Measurements from ENCODE around the gene G6PD.

Gene G6PD

DNA sequence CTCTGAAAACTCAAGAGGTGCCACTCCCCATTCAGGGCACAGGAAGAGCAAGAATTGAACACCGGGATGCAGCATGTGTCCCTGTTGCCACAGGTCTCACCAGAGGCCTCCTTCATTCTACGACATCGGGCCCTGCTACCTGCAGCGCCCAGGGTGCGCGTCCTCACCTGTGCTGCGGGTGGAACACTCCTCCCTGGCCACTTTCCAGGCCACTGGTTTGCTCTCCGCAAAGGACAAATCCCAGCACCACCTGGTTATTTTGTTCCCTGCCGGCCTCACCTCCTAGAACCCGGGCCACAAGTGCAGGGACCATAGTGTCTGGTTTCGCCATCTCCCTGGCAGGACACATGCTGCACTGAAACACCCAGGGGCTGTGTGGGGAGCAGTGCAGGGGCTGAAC lies 16.4 kb downstream of the G6PD start:
- Histone ChIP-seq H3K27me3 (ENCODE audit: control insufficient read depth, insufficient read depth, low read length) (no peaks in the 10 kb centered on the region), H3K27ac (ENCODE audit: low read length) (no peak overlapping the region), H3K9me3 (ENCODE audit: control insufficient read depth, insufficient read depth, low read length) (no peaks in the 10 kb centered on the region), H3K4me3 (ENCODE audit: low read length) (no peak overlapping the region), H3K36me3 (ENCODE audit: control insufficient read depth, insufficient read depth, low read length) (peaks cover 15% of the 10 kb centered on the region), H3K4me1 (ENCODE audit: control insufficient read depth, insufficient read depth, low read length) (no peaks in the 10 kb centered on the region; the same call in 1 of the 2 replicates)
- no peak for DNase-seq (ENCODE audit: low read depth, low spot score)
- WGBS (ENCODE audit: insufficient coverage, insufficient read length), result no CpG with 5 or more reads among the region's 11 CpGs

DNA sequence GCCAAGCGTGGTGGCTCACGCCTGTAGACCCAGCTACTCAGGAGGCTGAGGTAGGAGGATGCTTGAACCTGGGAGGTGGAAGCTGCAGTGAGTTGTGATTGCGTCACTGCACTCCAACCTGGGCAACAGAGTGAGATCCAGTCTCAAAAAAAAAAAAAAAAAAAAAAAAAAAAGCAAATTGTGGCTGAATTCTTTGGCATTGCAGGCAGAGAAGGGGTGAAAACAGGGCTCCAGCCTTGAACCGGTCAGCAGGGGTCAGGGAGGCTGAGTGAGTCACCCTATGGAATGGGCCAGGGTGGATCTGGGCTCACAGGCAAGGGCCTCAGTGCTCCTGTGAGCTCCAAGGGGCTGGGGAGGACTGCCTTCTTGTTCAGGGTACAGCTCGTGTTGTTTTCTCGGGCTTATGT lies 17.4 kb downstream of the G6PD start:
- H3K4me3 ChIP-seq (ENCODE audit: low read length), result no peak overlapping the region
- no CpG with 5 or more reads among the region's 6 CpGs for WGBS (ENCODE audit: insufficient coverage, insufficient read length)
- no peaks in the 10 kb centered on the region for H3K27me3 ChIP-seq (ENCODE audit: control insufficient read depth, insufficient read depth, low read length)
- H3K9me3 ChIP-seq (ENCODE audit: control insufficient read depth, insufficient read depth, low read length), result no peaks in the 10 kb centered on the region
- no peak overlapping the region for H3K27ac ChIP-seq (ENCODE audit: low read length)
- peaks cover 11% of the 10 kb centered on the region for H3K36me3 ChIP-seq (ENCODE audit: control insufficient read depth, insufficient read depth, low read length)
- no peak for DNase-seq (ENCODE audit: low read depth, low spot score)
- no peaks in the 10 kb centered on the region; the same call in 1 of the 2 replicates for H3K4me1 ChIP-seq (ENCODE audit: control insufficient read depth, insufficient read depth, low read length)

DNA sequence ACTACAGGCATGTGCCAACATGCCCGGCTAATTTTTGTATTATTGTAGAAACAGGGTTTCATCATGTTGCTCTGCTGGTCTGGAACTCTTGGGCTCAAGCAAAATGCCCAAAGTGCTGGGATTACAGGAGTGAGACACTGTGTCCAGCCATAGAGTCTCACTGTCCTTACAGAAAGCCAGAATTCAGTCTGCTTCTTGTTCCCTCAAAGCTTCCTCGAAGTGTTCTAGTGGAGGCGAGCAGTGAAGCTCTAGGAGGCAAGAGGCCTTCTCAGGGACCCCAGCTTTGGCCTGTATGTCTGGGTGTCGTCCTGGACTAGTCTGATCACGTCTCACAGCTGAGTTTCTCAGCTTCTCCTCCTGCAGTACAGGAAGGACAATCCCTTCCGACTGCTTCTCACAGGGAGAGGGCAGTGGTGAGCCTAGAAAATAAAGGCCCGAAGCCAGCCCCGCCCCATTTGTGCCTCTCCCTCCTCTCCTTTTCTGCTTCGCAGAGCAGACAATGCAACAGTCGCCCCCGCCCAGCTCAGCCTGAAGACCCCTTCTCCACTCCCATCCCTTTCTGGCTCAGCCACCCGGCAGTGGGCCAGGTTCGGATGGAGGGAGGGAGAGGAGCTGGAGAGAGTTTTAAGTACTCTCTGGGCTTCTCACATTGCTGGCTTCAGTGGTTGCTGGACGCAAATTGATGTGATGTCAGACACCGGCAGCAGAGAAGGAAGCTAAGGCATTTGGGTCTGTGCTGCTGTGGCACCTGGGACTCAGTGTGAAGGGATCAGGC lies 19.6 kb downstream of the G6PD start:
- no peaks in the 10 kb centered on the region for H3K36me3 ChIP-seq (ENCODE audit: control insufficient read depth, insufficient read depth, low read length)
- H3K27me3 ChIP-seq (ENCODE audit: control insufficient read depth, insufficient read depth, low read length), result no peaks in the 10 kb centered on the region
- no peaks in the 10 kb centered on the region for H3K9me3 ChIP-seq (ENCODE audit: control insufficient read depth, insufficient read depth, low read length)
- H3K4me3 ChIP-seq (ENCODE audit: low read length), result peak overlapping the region; percentile 17; the same call in 1 of the 2 replicates
- no peak for DNase-seq (ENCODE audit: low read depth, low spot score)
- no peak overlapping the region for H3K27ac ChIP-seq (ENCODE audit: low read length)
- no peaks in the 10 kb centered on the region; the same call in 1 of the 2 replicates for H3K4me1 ChIP-seq (ENCODE audit: control insufficient read depth, insufficient read depth, low read length)
- no CpG with 5 or more reads among the region's 15 CpGs for WGBS (ENCODE audit: insufficient coverage, insufficient read length)

DNA sequence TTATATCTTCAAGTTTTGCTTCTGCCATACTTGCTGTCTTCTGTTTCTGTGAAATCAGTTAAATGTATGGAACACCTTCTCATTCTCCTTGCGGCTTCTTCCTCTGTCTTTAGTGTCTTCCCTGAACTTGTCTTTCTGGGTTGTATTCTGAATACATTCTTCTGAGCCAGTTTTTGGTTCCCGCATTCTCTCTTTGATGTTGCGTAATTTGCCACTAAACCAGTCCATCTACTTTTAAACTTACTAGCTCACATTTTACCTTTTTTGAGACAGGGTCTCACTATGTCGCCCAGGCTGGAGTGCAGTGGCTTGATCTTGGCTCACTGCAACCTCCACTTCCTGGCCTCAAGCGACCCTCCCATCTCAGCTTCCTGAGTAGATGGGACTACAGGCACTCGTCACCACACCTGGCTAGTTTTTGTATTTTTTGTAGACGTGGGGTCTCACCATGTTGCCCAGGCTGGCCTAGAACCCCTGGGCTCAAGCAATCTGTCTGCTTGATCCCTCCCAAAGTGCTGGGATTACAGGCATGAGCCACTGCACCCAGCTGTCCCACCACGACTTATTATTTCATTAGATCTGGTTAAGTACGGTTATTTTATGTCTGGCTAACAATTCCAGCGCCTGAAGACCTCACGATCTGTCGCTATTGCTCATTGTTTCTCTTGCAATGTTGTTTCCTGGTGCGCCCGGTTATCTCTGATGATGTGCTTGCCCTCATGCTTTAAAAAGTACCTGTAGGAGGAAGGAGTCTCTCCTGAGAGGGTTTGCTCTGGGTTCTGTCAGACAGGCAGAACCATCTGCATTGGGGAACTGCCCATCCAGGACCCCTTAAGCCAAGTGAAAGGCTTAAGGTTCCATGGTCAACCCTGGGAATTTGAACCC lies 20.8 kb downstream of the G6PD start:
- Histone ChIP-seq H3K27me3 (ENCODE audit: control insufficient read depth, insufficient read depth, low read length) (no peaks in the 10 kb centered on the region), H3K9me3 (ENCODE audit: control insufficient read depth, insufficient read depth, low read length) (no peaks in the 10 kb centered on the region), H3K27ac (ENCODE audit: low read length) (no peak overlapping the region), H3K36me3 (ENCODE audit: control insufficient read depth, insufficient read depth, low read length) (no peaks in the 10 kb centered on the region), H3K4me3 (ENCODE audit: low read length) (no peak overlapping the region), H3K4me1 (ENCODE audit: control insufficient read depth, insufficient read depth, low read length) (no peaks in the 10 kb centered on the region; the same call in 1 of the 2 replicates)
- WGBS (ENCODE audit: insufficient coverage, insufficient read length), result no CpG with 5 or more reads among the region's 14 CpGs
- DNase-seq (ENCODE audit: low read depth, low spot score), result no peak

DNA sequence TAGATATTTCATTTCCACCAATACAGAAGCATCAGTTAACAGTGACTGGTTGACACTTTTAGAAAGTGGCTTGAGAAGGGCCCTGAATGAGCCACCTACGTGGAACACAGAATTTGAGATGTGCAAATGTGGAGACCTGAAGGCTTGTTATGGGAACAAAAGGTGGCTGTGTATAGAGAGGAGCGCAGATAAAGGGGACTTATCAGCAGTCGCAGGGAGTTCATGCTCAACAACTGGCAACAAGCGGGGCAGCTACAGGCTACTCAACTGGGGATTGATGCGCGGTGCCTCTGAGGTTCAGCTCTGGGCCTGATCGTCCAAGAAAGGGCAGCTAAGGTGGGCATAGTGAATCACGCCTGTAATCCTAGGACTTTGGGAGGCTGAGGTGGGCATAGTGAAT lies 27.3 kb downstream of the G6PD start:
- no CpG with 5 or more reads among the region's 8 CpGs for WGBS (ENCODE audit: insufficient coverage, insufficient read length)

DNA sequence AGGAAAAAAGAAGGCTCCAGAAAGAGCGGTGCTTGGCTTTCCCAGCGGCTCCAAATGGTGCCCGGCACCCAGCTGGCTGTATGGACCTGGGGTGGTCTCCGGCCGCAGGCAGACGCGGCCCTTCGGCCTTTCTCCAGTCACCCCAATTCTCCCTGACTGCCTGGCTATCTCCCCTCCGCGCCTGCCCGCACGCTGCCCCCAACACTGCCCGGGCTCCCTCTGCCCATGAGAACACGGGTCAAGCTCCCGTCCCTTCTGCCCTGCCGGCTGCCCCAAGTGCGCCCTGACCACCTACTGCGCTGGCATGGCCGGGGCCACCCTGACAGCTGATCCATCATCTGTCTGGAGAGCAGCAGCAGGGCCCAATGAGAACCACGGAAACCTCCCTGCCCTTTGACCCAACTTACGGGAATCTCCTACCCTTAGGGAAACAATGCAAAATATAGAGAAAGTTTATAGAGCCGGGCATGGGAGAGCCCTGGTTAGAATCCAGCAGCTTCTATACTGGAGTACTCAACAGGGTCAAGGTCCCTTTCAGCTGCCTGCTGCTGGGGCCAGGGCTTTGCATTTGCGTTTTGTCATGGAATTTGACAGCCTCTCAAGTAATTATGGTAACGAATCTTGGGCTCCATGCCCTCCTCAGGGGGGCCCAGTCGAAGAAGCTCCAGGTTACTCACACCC lies 29.4 kb downstream of the G6PD start:
- no peaks in the 10 kb centered on the region for H3K27me3 ChIP-seq (ENCODE audit: control insufficient read depth, insufficient read depth, low read length)
- peaks cover 4% of the 10 kb centered on the region; the same call in 1 of the 2 replicates for H3K4me1 ChIP-seq (ENCODE audit: control insufficient read depth, insufficient read depth, low read length)
- no CpG with 5 or more reads among the region's 25 CpGs for WGBS (ENCODE audit: insufficient coverage, insufficient read length)
- no peak overlapping the region for H3K27ac ChIP-seq (ENCODE audit: low read length)
- no peaks in the 10 kb centered on the region for H3K9me3 ChIP-seq (ENCODE audit: control insufficient read depth, insufficient read depth, low read length)
- no peak overlapping the region for H3K4me3 ChIP-seq (ENCODE audit: low read length)
- no peaks in the 10 kb centered on the region for H3K36me3 ChIP-seq (ENCODE audit: control insufficient read depth, insufficient read depth, low read length)
- no peak for DNase-seq (ENCODE audit: low read depth, low spot score)

More for the DNA sequence above, 27.3 kb downstream of the G6PD start:
- DNase-seq (ENCODE audit: low read depth, low spot score), result no peak
- Histone ChIP-seq H3K36me3 (ENCODE audit: control insufficient read depth, insufficient read depth, low read length) (no peaks in the 10 kb centered on the region), H3K27me3 (ENCODE audit: control insufficient read depth, insufficient read depth, low read length) (no peaks in the 10 kb centered on the region), H3K27ac (ENCODE audit: low read length) (no peak overlapping the region), H3K9me3 (ENCODE audit: control insufficient read depth, insufficient read depth, low read length) (no peaks in the 10 kb centered on the region), H3K4me3 (ENCODE audit: low read length) (no peak overlapping the region), H3K4me1 (ENCODE audit: control insufficient read depth, insufficient read depth, low read length) (peaks cover 4% of the 10 kb centered on the region; the same call in 1 of the 2 replicates)

DNA sequence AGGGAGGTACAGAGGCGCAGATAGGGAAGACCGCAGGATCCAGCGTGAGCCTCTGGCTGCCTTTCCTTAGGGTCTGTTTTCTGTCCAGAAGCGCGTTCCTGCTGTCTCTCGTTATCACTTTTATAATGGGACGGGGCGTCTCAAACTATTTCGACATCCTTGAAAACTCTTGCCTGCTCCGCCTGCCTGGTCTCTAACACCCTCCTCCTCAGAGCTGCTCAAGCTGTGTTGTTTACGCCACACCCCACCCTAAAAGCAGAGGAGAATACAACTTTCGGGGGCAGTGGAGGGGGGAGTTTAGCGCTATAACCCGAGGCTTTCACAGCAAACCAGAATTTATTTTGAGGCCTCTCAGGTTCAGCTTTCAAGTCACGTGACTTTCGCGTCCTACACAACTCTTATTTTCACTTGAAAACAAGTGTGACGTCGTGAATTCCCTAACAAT lies 30.0 kb downstream of the G6PD start:
- Histone ChIP-seq H3K4me1 (ENCODE audit: control insufficient read depth, insufficient read depth, low read length) (peaks cover 4% of the 10 kb centered on the region; the same call in 1 of the 2 replicates), H3K36me3 (ENCODE audit: control insufficient read depth, insufficient read depth, low read length) (no peaks in the 10 kb centered on the region), H3K9me3 (ENCODE audit: control insufficient read depth, insufficient read depth, low read length) (no peaks in the 10 kb centered on the region), H3K4me3 (ENCODE audit: low read length) (peak overlapping the region; percentile 32; the same call in 1 of the 2 replicates), H3K27ac (ENCODE audit: low read length) (no peak overlapping the region), H3K27me3 (ENCODE audit: control insufficient read depth, insufficient read depth, low read length) (no peaks in the 10 kb centered on the region)
- DNase-seq (ENCODE audit: low read depth, low spot score), result no peak
- WGBS (ENCODE audit: insufficient coverage, insufficient read length), result no CpG with 5 or more reads among the region's 19 CpGs

DNA sequence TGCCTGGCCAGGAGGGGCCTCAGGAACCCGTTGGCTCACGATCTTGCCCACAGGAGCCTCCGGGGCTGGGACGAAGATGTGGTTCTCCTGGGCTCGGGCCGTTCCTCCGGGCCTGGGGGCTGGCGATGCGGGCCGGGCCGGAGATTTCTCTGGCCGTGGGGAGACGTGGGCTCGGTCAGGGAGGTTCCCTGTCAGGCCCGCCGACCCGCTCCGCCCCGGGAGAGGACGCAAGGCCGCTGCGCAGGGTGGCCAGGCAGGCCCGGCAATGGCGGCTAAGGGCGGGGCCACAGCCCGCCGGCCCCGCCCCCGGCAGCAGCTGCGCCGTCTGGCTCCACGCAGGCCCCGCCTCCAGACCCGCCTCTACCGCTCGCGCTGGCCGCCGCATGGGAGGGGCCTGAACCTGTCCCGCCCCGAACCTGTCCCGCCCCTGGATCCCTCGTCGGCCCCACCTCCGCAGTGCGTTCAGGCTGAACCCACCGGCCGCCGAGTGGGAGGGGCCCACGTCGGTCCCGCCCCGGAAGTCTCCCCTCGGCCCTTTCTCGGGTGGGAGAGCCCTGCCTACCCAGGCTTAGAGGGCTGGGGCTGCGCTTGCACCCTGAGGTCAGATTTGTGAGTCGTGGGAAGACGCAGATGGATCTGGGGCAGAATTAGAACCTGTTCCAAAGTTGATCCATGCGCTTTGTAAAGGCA lies 30.5 kb downstream of the G6PD start, which contains the start of gene FAM3A:
FAM3A (minus strand) TSS at position 267 of the 690 bp plus-strand sequence. CDS start 460 bp downstream, outside the sequence.
- peaks cover 4% of the 10 kb centered on the region; the same call in 1 of the 2 replicates for H3K4me1 ChIP-seq (ENCODE audit: control insufficient read depth, insufficient read depth, low read length)
- no peaks in the 10 kb centered on the region for H3K9me3 ChIP-seq (ENCODE audit: control insufficient read depth, insufficient read depth, low read length)
- no peaks in the 10 kb centered on the region for H3K36me3 ChIP-seq (ENCODE audit: control insufficient read depth, insufficient read depth, low read length)
- WGBS (ENCODE audit: insufficient coverage, insufficient read length), result no CpG with 5 or more reads among the region's 59 CpGs
- H3K27ac ChIP-seq (ENCODE audit: low read length), result no peak within 1 kb of the TSS
- DNase-seq (ENCODE audit: low read depth, low spot score), result no peak
- H3K4me3 ChIP-seq (ENCODE audit: low read length), result peak within 1 kb of the TSS; percentile 80; the same call in 1 of the 2 replicates
- H3K27me3 ChIP-seq (ENCODE audit: control insufficient read depth, insufficient read depth, low read length), result no peaks in the 10 kb centered on the region

DNA sequence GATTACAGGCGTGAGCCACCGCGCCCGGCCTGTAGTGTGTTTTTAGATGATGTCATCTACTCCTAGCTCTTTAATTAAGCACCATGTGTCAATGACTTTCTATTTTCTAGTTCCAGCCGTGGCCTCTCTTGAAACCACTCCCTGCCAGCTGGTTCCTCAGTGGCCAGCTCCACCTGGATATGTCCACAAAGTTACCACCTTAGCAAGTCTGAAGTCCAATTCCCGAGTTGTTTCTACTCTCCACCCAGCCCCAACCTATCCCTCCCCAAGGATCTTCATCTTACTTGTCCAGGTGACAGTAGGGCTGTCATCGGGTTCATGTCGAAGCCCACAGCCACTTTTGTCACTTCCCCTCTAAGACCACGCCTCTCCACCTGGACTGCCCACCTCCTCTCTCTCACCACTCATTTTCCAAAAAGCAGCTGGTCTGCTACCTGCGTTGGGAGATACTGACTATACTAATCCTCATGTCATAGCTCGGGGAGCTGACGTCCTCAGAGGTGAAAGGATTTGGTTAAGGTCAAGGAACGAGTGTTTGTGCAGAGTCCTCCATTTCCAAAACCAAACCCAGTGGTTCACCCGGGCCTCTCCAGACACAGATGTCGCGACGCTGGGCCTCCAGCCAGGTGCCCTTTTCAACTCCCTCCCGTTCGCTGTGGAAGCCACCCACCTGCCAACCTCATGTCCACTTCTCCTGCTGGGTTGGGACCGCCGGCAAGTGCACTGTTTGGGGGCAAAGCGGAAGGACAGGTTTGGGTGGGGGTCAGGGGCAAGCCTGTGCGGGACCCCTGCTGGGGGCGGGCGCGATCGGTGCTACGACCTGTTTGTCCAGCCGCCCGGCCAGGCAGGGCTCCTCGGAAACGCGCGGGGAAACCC lies 31.3 kb downstream of the G6PD start:
- Histone ChIP-seq H3K27me3 (ENCODE audit: control insufficient read depth, insufficient read depth, low read length) (no peaks in the 10 kb centered on the region), H3K4me1 (ENCODE audit: control insufficient read depth, insufficient read depth, low read length) (peaks cover 4% of the 10 kb centered on the region; the same call in 1 of the 2 replicates)
- WGBS (ENCODE audit: insufficient coverage, insufficient read length), result no CpG with 5 or more reads among the region's 34 CpGs

More for the DNA sequence above, 31.3 kb downstream of the G6PD start:
- DNase-seq (ENCODE audit: low read depth, low spot score), result no peak
- Histone ChIP-seq H3K9me3 (ENCODE audit: control insufficient read depth, insufficient read depth, low read length) (no peaks in the 10 kb centered on the region), H3K36me3 (ENCODE audit: control insufficient read depth, insufficient read depth, low read length) (no peaks in the 10 kb centered on the region), H3K4me3 (ENCODE audit: low read length) (peak overlapping the region; percentile 80; the same call in 1 of the 2 replicates), H3K27ac (ENCODE audit: low read length) (no peak overlapping the region)
